GM21786 (cell line): Measurements from ENCODE around the gene STK33.

Experiments used
- ATAC-seq: cut with Tn5 transposase; IDR thresholded peaks from one replicate; pipeline ENCODE4 v1.9.1; 2021; ENCODE audit not compliant: unreplicated experiment

STK33 gene

DNA sequence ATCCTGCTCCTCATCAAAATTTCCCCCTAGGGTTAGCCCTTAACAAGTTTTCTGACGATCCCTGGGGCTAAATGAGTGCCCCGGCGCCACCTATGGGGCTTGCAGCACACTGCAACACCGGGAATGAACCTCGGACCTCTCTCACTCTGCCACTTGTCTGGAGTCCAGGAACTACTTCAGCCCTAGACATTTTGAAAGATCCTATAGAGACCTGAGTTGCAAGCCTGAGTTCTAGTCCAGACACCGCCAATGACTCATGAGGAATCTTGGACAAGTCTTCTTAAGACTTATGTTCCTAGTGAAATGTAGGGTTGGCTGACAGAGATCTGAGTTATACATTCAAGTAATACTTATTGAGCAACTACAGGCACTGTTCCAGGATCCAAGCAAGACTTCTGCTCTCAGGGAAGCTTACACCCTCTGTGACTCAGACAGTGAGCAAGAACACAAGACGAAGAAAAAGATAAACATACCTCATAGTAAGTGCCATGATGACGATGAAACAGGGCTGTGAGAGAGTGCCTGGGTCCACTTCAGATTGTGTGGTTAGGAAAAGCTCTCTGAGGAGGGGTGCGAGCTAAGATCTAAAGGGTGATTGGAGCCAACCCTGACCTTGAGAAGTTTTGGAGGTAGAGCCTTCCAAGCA, 10.2 kb upstream of the STK33 start:
- peak; percentile 80 for ATAC-seq

DNA sequence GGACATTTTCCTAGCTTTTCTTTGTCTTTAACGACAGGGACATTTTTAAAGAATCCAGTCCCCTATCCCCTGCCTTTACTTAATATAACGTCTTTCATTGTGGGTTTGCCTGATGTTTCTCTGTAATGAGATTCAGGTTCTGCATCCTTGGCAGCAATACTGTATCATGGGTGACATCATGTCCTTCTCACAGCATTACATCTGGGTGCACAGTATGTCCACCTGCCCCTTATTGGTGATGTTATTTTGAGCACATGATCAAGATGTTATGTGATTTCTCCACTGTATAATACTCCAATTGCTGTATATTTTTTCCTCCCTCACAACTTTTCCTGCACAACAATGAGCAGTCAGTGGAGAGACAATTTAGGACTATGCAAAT, 9.7 kb upstream of the STK33 start:
- ATAC-seq, result no peak

DNA sequence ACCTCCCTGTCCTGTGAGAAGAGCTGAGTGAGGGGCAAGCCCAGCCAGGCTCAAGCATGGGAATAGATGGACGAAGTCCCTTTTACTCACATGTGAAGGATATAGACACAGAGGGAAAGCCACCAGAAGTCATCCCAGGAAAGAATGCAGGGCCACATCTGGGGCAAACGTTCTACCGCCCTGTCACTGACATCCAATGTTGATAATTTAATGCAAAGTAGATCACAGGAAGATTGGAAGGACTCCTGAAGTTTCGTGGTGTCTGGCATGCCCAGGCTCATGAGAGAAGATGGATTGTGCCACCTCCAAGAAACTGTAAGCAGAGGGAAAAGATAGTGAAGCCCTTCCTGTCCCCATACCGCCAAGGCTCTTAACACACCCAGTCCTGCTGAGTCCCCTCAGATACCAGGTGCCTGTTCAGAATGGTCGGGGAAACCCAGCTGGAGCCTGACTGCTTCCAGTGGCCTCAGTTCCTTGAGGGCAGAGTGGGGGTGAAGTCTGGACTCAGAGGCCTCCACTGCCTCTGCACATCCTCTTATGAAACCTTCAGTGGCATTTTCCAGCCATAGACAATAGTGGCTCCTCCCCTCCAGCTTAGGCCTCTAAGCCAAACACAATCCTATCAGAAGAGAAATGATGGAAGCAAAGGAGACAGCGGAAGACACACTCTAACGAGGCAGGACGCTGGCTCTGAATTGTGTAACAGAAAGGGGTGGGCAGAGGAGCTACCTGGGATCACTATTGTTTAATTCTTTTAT, 7.5 kb upstream of the STK33 start:
- ATAC-seq, result no peak

- ATAC-seq, result no peak
Measured at GRCh38 chr11:8598506-8598905, 4.5 kb upstream of the STK33 start.

GRCh38 chr11:8597182-8597581, 3.2 kb upstream of the STK33 start:
- no peak for ATAC-seq

DNA sequence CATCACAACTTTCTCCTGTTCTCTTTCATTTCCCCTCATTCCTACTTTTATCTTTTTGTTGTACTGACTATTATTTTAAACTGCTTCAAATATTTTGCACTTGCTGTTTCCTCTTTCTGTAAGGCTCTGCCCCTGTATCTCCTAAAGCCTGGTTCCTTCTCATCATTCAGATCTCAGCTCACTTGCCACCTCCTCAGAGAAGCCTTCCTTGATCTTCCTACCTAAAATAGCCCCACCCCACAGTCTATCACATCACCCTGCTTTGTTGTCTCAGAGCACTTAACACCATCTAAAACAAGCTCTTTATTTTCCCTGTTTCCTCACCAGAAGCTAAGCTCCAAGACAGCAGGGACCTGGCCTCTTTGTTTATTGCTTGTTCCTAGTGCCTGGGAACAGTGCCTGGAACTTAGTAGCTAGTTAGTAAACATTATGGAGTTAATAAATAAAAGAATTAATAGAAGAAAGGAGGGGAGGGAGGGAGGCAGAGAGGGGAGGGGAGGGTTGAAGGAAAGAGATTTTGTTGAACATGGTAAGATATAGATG, 2.5 kb upstream of the STK33 start:
- no peak for ATAC-seq

GRCh38 chr11:8593455-8593854, 573 bp downstream of the STK33 start:
- ATAC-seq, result peak; percentile 19

GRCh38 chr11:8587915-8588314, 6.1 kb downstream of the STK33 start:
- ATAC-seq, result no peak

GRCh38 chr11:8586805-8587204, 7.2 kb downstream of the STK33 start:
- ATAC-seq, result no peak

GRCh38 chr11:8586184-8586583, 7.8 kb downstream of the STK33 start:
- no peak for ATAC-seq

- ATAC-seq, result peak; percentile 44
Measured at GRCh38 chr11:8584511-8584910, 9.5 kb downstream of the STK33 start.

DNA sequence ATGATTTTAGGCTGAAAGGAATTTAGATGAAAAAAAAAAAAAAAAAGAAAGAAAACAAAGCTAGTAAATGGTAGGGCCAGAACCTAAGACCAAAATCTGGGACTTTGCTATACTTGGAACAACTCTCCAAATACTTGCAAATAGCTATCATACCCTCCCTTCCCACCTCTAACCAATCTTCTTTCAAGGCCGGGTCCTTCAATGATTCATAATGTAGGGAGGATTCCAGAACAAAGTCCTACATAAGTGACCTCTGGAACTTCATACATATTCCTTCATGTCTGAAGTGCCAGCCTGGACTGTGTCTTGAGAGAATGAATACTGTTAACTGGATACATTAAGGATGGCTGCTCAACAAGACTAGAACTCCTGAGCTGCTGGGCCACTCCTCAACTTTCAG, 9.9 kb downstream of the STK33 start:
- no peak for ATAC-seq

- ATAC-seq, result no peak
Measured at GRCh38 chr11:8581300-8581699, 12.7 kb downstream of the STK33 start.

DNA sequence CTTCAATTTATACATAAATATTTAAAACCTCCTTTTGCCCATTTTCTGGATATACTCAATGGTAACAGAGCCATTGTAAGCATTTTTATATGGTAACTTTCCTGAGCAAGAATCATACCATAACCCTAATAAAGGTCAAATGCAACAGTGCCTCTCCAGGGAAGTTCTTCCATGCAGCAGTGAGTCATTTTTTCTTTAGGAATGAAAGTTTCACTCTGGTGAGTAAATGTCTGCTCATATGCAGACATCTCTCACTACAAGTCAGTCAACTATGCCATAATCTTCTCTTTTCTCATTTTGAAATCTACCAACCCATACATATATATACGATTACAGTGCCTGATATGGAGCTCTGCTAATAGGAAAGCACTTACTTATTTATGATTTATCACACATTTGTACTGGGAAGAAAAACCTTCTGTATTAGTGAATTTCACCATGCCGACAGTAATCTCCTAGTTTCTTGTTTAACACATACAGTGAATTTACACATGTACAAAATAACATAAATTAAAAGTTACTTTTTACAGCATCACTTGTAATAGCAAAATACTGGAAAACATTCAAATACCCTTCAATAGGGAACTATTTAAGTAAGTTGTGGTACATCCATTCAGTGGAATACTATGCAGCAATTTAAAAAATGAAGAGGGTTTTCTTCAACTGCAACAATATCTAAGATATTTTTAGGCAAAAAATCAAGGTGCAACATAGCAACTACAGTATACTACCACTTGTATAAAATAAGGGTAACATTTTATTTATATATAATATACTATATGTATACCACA, 16.0 kb downstream of the STK33 start:
- no peak for ATAC-seq

- ATAC-seq, result no peak
Measured at GRCh38 chr11:8574798-8575197, 19.2 kb downstream of the STK33 start.

GRCh38 chr11:8573777-8574176, 20.3 kb downstream of the STK33 start:
- no peak for ATAC-seq

GRCh38 chr11:8567602-8568198, 26.3 kb downstream of the STK33 start:
- ATAC-seq, result peak; percentile 54

GRCh38 chr11:8566613-8567210, 27.3 kb downstream of the STK33 start:
- peak; percentile 66 for ATAC-seq

DNA sequence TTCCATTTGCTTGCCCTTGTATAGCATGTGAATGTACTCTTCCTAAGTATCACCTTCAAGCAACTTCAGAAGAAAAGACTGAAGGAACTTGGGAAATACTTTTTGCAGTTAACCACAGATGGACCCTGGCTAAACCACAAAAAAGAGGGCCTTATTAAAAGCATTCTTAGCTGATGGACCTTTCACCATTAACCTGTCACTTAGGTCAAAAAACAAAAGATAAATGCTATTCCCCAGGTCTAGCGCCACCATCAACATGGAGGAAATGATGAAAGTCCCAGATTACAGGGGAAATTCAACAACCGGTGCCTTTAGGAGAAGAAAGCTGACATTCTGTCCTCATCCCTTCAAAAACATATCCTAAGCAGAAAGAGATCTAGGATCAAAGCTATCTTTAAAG, 29.5 kb downstream of the STK33 start:
- ATAC-seq, result no peak

GRCh38 chr11:8561461-8561860, 32.6 kb downstream of the STK33 start:
- ATAC-seq, result no peak

DNA sequence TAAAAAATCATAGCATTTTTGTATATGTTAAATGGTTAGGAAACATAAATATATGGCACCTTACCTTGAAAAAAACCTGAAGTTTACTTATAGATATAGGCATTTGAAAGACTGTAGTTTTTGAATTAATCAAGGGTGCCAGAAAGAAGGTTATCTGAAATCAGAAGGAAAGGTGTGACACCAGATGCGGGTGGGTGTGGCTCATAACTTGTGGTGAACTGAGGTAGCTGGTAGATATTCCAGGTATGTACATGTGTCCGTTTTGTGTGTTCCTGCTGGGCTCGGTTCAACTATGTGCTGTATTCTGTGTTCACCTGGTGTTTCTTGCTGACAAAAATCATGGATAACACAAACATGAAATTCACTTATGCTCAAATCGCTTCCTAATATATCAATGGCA, 35.6 kb downstream of the STK33 start:
- ATAC-seq, result no peak
